Activated T-cell treated with anti-CD3 and anti-CD28 coated beads for 4 hours (primary cell): ENCODE results near the gene SLC16A10.
"Not testable (repeated sequence)": the region's sequence is repeated elsewhere in the genome, so short reads cannot be mapped to it uniquely, and the experiment has no call there.

Source experiments
- DNase-seq: peaks from one replicate; pipeline ENCODE4 v3.0.0-alpha.2; 2020

SLC16A10 gene

DNA sequence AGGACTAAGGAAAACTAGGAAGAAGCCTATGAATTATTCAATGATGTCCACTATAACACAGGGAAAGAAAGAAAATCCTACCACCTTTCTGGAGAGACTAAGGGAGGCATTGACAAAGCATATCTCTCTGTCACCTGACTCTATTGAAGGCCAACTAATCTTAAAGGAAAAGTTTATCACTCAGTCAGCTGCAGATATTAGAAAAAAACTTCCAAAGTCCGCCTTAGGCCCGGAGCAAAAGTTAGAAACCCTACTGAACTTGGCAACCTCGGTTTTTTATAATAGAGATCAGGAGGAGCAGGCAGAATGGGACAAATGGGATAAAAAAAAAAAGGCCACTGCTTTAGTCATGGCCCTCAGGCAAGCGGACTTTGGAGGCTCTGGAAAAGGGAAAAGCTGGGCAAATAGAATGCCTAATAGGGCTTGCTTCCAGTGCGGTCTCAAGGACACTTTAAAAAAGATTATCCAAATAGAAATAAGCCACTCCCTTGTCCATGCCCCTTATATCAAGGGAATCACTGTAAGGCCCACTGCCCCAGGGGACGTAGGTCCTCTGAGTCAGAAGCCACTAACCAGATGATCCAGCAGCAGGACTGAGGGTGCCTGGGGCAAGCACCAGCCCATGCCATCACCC, 47.0 kb downstream of the SLC16A10 start:
- not testable (repeated sequence) for DNase-seq

DNA sequence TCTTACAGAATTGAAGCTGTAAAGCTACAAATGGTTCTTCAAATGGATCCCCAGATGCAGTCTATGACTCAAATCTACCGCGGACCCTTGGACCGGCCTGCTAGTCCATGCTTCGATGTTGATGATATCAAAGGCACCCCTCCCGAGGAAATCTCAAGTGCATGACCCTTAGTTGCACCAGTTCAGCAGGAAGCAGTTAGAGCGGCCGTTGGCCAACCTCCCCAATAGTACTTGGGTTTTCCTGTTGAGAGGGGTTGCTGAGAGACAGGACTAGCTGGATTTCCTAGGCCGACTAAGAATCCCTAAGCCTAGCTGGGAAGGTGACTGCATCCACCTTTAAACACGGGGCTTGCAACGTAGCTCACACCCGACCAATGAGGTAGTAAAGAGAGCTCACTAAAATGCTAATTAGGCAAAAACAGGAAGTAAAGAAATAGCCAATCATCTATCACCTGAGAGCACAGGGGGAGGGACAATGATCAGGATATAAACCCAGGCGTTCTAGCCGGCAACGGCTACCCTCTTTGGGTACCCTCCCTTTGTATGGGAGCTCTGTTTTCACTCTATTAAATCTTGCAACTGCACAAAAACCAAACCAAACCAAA, 50.3 kb downstream of the SLC16A10 start:
- DNase-seq: not testable (repeated sequence)

DNA sequence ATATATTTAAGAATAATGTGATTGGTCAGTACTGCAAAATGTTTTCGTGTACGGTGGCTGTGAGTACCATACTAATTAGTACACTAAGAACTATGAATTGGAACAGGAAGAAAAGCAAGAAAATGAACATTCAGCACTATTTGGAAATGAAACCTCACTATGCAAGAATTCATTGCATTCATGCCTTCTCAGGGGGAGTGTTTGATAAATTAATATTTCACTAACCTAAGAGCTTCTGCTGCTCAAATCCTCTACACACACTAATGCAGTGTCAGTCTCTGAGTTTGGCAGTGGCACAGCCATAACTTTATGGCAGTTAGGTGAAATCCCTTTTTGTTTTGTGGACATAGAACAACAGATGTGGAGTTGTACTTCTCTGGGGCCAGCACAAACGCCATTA, 60.1 kb downstream of the SLC16A10 start:
- no peak for DNase-seq

DNA sequence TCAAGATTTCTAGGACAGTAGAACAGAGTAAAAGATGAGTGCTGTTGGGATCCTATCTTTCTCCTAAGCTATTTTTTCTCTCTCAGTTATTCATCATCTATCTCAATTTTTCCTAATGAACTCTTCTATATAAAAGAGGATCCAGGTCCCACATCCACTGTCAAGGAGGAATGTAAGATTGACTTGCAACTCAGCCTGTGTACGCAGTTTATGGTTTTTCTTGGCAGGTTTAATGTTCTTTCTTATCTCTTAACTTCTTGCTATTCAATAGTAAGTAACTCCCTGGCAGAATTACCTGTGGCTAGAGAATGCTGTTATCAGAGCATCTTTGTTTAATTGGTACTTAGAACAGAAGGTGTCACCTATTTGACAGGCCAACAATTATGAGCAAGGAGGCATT, 60.8 kb downstream of the SLC16A10 start:
- DNase-seq: no peak

DNA sequence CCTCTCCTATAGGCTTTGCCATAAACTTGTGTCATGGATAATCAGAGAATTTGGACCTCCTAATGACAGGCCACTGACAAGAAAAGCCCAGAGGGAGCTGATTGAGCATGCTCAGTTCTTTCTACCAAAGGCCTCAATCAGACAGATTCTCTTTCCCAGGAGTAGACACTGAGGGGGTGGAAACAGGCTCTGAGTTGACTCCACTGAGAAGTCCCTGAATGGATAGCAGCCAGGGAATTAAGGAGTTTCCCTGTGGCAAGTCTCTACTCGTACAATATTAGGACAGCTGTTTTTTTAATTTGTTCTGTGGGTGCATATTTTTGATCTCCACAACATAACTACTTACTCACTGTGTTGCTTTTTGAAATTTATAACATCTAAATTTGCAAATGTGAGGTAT, 63.3 kb downstream of the SLC16A10 start:
- no peak for DNase-seq

DNA sequence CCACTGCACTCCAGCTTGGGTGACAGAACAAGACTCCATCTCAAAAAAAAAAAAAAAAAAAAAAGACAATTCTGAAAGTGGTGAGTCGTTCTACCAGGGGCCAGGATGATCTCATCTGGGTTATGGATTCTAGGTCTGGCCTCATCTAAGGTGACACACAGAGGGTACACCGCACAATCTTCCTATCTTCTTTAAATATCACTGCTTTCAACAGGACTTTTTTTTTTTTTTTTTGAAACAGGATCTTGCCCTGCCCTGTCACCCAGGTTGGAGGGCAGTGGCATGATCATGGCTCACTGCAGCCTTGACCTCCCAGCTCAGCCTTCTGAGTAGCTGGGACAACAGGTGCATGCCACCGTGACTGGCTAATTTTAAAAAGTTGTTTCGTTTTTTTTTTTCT, 67.7 kb downstream of the SLC16A10 start:
- no peak for DNase-seq

DNA sequence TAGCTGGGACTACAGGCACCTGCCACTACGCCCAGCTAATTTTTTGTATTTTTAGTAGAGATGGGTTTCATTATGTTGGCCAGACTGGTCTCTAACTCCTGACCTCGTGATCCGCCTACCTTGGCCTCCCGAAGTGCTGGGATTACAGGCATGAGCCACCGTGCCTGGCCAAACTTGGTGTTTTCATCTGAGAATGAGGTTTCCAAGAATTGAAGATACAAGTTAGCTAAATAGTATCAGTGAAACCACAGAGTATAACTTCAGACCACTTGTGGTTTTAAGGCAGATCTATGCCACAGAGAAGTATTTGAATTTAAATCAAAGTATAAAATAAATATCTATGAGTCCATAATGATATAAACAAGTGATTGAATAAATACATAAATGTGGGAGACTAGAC, 70.1 kb downstream of the SLC16A10 start:
- no peak for DNase-seq

DNA sequence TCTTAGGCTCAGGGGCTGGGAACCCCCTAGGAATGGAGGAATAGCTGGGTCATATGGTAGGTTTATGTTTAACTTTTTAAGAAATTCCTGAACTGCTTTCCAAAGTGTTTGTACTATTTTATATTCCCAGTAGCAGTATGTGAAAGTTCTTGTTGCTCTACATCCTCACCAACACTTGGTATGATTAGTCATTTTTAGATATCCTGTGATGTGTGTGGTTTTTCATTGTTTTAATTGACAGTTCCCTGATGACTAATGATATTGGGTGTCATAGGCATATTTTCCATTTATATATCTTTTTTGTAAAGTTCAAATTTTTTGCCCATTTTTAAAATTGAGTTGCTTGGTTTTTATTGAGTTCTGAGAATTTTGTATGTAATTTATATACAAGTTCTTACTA, 72.3 kb downstream of the SLC16A10 start:
- DNase-seq: no peak

DNA sequence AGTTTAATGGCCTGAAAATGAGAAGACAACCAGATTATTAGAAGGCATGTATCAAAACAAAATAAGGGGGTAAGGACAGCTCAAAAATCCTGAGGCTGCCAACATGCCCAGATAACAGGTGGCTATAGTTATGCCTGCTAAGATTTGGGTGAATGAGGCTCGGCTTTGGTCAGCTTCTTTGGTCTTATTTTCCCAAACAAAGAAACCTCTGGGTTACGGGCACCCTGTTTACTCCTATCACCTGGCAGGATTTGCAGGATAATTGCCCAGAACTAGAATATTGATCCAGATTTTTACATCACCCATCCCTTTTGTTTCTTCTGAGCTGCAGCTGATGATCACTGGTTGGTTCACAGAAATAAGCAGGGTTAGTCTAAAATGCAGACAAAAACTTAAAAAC, 74.3 kb downstream of the SLC16A10 start:
- no peak for DNase-seq

DNA sequence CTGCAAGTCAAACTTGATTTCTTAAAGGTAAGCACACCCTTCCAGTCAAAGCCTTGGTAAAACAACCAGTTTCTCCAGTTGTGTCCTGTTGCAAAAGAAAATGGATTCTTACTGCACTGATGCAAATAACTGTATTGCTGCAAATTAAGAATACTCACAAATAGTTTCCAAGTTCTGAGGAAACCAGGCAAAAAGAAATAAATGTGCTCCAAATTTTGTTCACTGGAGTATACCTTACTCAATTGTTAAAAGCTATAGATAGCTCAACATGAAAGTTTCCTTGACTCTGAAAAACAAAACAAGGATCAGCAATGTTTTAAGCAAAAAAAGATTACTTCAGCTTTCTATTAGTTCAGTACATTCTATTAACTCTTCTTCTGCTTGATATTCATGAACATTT, 75.2 kb downstream of the SLC16A10 start:
- no peak for DNase-seq

DNA sequence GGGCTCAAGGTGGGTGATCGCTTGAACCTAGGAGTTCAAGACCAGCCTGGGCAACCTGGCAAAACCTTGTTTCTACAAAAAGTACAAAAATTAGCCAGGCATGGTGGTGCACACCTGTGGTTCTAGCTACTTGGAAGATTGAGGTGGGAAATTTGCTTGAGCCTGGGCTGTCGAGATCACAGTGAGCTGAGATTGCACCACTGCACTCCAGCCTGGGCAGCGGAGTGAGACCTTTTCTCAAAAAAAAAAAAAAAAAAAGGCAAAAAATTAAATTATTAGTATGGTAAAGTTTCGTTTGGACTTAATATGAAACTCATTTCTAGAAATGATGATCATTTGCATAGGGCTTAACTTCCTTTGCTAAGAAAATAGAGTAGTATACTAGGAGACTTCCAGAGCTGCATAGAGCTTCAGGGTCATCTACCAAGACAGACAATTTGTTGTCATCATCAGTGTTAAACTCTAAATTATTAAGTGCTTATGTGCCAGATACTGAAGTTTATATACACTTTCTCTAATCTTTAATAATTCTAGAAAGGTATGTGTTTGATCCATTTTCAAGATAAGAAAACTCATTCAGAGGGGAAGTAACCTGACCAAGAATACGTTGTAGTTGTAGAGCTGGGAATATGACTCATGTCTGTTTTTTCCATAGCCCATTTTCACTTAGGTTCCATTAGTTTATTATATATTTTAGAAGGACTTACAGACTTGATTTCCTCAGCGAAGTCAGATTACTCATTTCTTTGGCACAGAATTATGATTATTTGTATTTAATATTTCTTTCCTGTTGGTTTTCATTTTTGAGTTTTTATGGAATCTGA, 84.5 kb downstream of the SLC16A10 start:
- DNase-seq: no peak

DNA sequence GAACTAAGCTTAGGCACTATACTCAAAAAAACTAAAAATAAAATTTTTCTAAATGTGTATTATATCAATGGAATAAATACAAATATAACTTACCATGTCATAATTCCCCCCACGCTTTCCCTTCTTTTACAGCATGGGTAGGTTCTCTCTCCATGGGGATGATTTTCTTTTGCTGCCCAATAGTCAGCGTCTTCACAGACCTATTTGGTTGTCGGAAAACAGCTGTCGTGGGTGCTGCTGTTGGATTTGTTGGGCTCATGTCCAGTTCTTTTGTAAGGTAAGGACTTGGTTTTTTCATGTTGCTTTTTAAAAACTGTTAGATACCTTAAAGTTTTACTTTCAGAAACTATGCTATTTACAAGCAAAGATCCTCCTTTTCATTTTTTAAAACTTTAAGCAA, 85.3 kb downstream of the SLC16A10 start:
- no peak for DNase-seq

DNA sequence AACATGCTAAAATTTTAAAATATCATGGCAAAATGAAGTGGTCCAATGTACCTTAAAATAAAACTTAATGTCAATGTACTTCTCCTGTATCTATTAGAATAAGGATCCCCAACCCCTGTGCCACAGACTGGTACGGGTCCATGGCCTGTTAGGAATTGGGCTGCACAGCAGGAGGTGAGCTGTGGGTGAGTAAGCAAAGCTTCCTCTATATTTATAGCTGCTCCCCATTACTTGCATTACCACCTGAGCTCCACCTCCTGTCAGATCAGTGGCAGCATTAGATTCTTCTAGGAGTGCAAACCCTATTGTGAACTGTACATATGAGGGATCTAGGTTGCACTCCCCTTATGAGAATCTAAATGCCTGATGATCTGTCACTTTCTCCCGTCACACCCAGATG, 86.0 kb downstream of the SLC16A10 start:
- no peak for DNase-seq

DNA sequence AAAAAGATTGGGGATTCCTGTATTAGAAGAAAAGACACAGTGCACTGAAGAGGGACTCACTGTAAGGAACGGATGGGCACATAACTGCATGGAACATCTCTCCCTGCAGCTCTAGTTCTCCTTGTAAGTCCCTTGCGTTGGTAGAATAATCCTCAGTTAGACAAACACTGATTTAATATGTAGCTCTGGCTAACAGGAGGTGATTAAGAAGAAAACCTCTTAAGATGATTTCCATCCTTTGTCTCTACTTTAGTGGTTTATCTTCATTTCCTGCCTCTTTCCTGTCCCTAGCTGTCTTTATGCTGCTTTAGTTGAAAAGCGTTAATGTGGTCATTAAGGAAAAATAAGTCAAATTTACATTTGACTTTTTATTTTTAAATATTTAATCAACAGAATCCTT, 86.6 kb downstream of the SLC16A10 start:
- DNase-seq: no peak

DNA sequence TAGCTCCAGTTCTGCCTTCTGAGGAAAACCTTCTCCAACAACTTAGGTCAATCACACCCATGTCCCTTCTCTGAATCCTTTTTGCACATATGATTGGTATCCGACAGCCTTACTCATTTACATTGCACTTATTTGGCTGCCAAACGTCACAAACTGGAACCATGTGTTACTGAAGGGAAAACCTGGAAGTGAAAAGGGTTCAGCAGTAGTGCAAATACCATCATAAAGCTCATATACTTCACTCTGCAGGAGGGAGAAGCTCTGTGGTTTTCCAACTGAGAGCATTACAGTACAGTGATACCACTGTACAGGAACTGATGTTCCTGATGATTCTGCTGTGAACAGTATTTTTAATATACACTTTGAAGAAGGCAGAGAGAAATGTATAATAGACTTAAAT, 87.8 kb downstream of the SLC16A10 start:
- no peak for DNase-seq

DNA sequence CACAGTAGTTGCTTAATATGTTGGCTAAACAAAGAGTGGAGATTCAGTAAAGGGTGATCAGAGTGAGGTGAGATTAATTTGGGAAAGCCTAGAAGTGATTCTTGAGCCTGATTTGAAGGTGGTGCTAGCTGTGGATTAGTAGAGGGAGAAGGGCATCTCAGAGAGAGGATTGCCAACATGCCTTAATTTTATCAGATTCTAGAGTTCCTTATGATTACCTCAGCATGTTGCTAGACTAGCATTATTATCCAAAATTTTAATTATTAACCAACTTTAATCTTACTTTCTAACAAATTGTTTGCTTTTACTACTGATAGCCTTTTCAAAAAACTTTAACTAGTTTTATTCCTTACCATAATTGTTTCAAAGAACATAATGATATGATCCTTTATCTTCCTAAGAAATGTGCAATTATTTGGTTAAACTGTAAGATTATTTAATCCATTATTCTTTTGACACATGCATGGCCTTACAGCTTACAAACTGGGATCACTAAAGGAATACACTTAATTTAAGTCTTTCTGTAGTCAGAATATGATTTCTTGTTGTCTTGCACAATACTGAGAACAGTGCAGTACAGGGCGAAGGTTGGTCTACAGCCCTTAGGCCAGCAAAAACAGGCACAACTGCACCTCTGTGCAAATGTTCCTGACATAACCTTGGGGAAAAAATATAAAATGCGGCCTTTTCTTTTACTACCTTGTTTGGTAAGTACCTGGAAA, 88.9 kb downstream of the SLC16A10 start:
- no peak for DNase-seq

DNA sequence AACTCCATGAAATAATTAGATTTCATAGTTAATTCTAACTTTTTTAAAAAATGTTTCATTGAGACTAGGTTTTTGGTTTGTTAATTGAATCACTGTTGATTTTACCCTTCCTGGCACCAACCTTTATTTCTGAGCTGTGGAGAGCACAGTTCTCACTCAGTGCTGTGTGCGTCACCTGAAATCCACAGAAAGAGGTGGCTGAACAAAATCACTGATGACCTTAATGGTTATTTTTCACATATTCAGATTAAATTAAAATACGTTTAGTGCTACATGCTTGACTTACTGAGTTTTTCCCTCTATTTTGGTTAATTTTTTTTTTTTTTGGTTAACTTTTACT, 89.4 kb downstream of the SLC16A10 start:
- DNase-seq: no peak

DNA sequence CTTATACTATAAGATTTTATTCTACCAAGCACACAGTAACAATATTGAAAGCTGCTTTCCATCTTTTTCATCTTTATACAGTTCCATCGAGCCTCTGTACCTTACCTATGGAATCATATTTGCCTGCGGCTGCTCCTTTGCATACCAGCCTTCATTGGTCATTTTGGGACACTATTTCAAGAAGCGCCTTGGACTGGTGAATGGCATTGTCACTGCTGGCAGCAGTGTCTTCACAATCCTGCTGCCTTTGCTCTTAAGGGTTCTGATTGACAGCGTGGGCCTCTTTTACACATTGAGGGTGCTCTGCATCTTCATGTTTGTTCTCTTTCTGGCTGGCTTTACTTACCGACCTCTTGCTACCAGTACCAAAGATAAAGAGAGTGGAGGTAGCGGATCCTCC, 89.8 kb downstream of the SLC16A10 start:
- no peak for DNase-seq

DNA sequence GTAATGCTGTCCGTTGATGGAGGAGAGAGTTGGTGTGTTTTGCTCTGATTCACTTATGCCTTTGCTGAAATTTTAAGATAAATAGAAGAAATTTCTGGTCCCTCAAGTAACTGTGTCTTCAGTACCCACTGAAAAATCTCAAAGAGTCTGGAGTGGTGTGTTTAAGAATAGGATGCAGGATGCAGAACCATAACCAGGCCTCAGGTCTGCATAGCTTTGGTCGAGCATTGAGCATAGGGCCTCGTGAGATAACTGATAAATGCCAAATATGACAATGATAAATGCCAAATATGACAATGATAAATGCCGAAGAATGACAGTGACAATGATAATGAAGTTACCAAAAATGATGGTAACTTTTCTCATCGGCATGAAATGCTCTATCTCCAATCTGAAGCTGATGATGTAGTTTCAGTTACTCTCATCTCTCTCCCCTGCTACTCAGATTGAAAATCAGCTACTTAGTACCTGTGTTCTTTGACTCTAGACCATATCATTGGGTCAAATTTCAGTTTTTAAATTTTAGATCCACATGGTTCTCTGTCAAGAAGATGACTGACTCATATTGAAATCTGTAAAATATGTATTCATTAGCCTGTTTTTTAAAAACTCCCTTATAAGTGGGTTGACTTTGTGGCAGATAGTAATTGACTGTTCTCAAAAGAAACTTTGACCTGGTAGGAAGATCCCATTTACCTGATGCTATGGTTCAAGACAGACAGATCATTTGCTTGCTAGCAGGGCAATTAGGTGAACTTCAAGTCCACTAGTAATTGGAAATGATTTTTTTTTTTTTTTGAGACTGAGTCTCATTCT, 96.6 kb downstream of the SLC16A10 start:
- no peak for DNase-seq

DNA sequence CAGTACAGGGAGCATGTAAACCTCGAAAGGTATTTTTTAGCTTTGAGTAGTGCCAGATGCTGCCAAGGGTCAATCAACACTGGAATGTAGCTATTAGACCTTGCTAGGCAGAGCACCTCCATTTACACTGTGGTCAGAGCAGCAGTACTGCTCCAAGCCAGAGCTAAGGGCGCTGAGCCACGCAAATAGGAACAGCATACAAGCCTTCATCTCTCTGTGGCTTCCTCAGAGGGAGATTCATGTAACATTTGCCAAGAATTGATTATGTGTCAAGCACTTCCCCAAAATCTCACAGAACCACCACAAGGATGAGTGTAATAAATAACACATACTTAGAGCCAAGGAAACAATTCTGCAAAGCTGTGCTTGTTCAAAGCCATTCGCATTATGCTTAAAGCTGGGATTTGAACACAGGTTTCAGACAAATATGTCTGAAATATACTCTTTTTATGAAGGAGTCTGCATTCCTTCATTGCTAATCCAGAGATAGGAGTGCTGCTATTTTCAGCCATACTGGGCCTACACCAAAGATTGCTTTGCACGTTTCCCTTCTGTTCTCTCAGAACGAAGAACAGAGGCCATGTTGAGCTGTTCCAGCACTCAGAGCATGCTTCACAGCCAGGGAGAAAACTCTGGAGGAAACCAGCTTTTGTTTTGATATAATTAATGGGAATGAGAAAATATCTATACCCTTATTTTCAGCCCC, 97.7 kb downstream of the SLC16A10 start:
- no peak for DNase-seq

DNA sequence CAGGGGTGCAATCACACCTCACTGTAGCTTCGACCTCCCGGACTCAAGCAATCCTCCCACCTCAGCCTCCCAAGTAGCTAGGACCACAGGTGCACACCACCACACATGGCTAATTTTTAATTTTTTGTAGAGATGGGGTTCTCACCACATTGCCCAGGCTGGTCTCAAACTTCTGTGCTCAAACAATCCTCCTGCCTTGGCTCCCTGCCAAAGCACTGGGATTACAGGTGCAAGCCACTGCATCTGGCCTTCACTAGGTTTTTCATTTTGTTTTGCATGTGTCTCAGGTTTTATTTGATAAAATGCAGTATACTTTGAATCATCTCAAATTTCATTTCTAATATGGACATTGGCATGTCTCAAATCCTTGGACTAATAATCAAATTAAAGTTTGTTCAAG, 98.7 kb downstream of the SLC16A10 start:
- no peak for DNase-seq

DNA sequence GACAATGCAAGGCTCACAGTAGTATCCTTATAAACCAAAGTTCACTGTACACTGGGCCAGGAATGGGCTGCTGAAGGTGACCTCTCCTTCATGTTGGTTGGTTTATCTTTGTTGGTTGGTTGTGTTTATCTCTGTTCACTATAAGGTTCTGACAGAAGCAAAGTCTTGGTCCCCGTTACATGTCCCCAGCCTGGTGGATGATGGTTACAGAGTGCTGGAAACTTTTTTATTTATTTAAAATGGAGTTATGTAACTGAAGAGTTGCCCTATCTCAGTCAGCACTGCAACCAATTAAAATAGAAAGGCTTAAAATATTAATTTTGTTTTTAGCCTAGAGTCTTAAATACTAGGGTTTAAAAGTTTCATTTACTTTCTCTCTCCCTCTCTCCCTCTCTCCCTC, 100.6 kb downstream of the SLC16A10 start:
- DNase-seq: no peak
